Dermis lymphatic vessel endothelial cell (primary cell): ENCODE measurements around the gene SRP14. TPM values are rescaled to one million over a fixed set of nuclear protein-coding genes. Genes with fewer than 3 reads are reported as not detected.

Experiments used
- total RNA-seq: library from RNA; depleted of rRNA; stranded (reverse); fragments of >200 nt; gene quantifications from 2 replicates; pipeline ENCODE4 v1.2.1, GENCODE V29; 2014

SRP14 gene, protein sequence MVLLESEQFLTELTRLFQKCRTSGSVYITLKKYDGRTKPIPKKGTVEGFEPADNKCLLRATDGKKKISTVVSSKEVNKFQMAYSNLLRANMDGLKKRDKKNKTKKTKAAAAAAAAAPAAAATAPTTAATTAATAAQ
- total RNA-seq = 153 and 183 TPM in 2 replicates

DNA sequence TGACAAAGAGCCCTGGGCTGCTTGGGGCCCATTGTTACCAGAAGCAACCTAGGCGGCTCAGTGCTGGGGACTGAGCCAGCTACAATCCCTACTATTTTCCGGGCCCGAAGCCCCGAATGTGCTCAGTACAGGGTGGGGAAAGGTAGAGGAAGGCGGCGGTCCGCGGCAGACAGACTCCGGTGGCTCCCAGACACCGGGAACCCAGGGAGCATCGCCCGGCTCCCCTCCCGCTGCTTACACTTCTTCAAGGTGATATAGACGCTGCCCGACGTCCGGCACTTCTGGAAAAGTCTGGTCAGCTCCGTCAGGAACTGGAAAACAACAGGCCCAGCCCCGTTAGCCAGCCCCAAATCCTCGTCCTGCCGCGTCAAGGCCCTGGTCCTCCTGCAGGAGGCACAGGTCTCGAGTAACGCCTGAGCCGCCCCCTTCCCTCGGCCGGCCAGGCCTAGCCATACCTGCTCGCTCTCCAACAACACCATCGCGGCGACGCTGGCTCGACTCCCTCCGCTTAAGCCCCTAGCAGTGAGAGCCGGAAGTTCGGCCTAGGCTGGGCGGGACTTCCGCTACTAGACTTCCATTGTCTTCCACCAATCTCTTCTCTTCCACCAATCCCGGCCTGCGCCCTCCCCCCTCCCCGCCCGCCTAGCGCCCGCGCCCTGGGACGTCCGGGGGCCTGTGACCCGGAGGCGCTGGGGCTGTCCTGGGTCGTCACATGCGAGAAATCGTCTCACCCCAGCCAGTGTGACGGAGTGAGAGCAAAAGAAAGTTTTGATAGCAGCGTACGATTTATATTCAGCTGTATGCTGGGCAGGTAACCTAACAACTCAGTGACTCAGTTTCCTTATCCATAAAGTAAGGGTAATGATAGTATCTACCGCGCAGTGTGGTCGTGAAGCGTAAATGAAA is at the start of gene SRP14:
Gene SRP14, minus strand, starts transcription at position 544 of the 906 bp plus-strand sequence. Its CDS starts 65 bp downstream, at position 479.

Other genes starting within 250 kb of the SRP14 start
- 7.4 and 8.0 TPM in 2 replicates for gene GPR176, start 118.9 kb downstream of the SRP14 start, total RNA-seq
- gene EIF2AK4, start 105.1 kb downstream of the SRP14 start, total RNA-seq = 25.2 and 28.9 TPM in 2 replicates
- gene BMF, start 69.7 kb upstream of the SRP14 start, total RNA-seq = 4.3 and 5.4 TPM in 2 replicates
- gene BUB1B, start 121.9 kb upstream of the SRP14 start, total RNA-seq = 4.6 and 5.1 TPM in 2 replicates
- gene PAK6, start 199.9 kb upstream of the SRP14 start, total RNA-seq = not detected in 2 replicates
- not detected in 2 replicates for gene ANKRD63, start 243.9 kb upstream of the SRP14 start, total RNA-seq